Transverse colon (tissue), 4 donors: ENCODE results near the gene TP73. TPM values are rescaled to one million over a fixed set of nuclear protein-coding genes. Genes with fewer than 3 reads are reported as not detected.

Experiments used
- DNase-seq: peaks from one replicate; pipeline ENCODE4 v3.0.0-alpha.2; 2019
- H3K27ac ChIP-seq, 4 donors: fragments of 200-600 bp; sonication (generic); 2 replicates each; pipeline ENCODE4 v1.5.1; 2016 to 2018; ENCODE audit warnings: inconsistent platforms in 4 of 4
- H3K27me3 ChIP-seq: fragments of 200-600 bp; sonication (generic); 2 replicates; pipeline ENCODE4 v1.5.1; 2017; ENCODE audit warnings: inconsistent platforms
- H3K36me3 ChIP-seq, 4 donors: fragments of 200-600 bp; sonication (generic); 2 replicates each; pipeline ENCODE4 v1.5.1; 2017 to 2019; ENCODE audit warnings: inconsistent platforms in 4 of 4
- H3K4me1 ChIP-seq, 4 donors: fragments of 200-600 bp; sonication (generic); 2 replicates each; pipeline ENCODE4 v1.5.1; 2017 to 2020; ENCODE audit warnings: inconsistent platforms in 4 of 4
- H3K4me3 ChIP-seq, 4 donors: fragments of 200-600 bp; sonication (generic); 1 replicate in 1 of 4; 2 replicates in 3 of 4; pipeline versions ENCODE4 v1.5.1 to v1.6.1; 2017 to 2019; ENCODE audit warnings: inconsistent platforms in 4 of 4
- H3K9me3 ChIP-seq, 2 donors: fragments of 200-600 bp; sonication (generic); 2 replicates each; pipeline ENCODE4 v1.5.1; 2017 to 2019; ENCODE audit warnings: inconsistent platforms in 2 of 2
- EP300 ChIP-seq: sonication (generic); formaldehyde crosslinking; IDR thresholded peaks from one replicate; pipeline ENCODE4 v1.6.1; 2017; ENCODE audit warnings: antibody characterized with exemption, low read depth
- POLR2A ChIP-seq: fragments of 450-650 bp; IDR thresholded peaks from one replicate; pipeline ENCODE4 v1.6.1; 2016; ENCODE audit warnings: antibody characterized with exemption, mild to moderate bottlenecking, moderate library complexity
- POLR2AphosphoS5 ChIP-seq, 3 donors: sonication (generic); formaldehyde crosslinking; IDR thresholded peaks; one replicate each; pipeline ENCODE4 v1.6.1; 2016; ENCODE audit warnings: antibody characterized with exemption in 3 of 3
- WGBS, 2 donors: methylation state at CpG; one replicate each; pipeline ENCODE4 v1.1.5; 2018; ENCODE audit warnings: low coverage in 1 of 2; 5-methylcytosine and 5-hydroxymethylcytosine counted together
- in situ Hi-C, 4 donors: fragments of 200-750 bp; cut with MboI; loops; one replicate each; pipeline versions ENCODE4 v1.15.0 to v1.15.1; 2017; ENCODE audit warnings: low sequenced_read_pairs in 3 of 4, low pct_ligation_motif_present in 1 of 4, low pct_unique_long_range_greater_than_20kb in 1 of 4
- intact Hi-C: fragments of 100-400 bp; cut with DNase I; formaldehyde crosslinking; loops from one replicate; pipeline ENCODE4 v1.15.1; 2023; ENCODE audit warnings: low total_unique reads
- total RNA-seq, 4 donors: library from RNA; depleted of rRNA; stranded (reverse); fragments of >200 nt; gene quantifications; one replicate each; pipeline ENCODE4 v1.1.0, GENCODE V29; 2016
- TF ChIP-seq, protein P1 (sequence below), 5 experiments: fragments of 200-600 bp in 3 of 5; fragments of 450-650 bp in 2 of 5; sonication (generic) in 3 of 5; IDR thresholded peaks; 1 replicate in 2 of 5; 2 replicates in 3 of 5; pipeline ENCODE4 v1.5.1; 2016 to 2017; ENCODE audit warnings: antibody characterized with exemption in 5 of 5, inconsistent platforms in 3 of 5, mild to moderate bottlenecking in 2 of 5, moderate library complexity in 1 of 5

The TP73 gene
- total RNA-seq, 4 donors from 2014 or later: 0.20 to 0.32 TPM; not detected in 2

DNA sequence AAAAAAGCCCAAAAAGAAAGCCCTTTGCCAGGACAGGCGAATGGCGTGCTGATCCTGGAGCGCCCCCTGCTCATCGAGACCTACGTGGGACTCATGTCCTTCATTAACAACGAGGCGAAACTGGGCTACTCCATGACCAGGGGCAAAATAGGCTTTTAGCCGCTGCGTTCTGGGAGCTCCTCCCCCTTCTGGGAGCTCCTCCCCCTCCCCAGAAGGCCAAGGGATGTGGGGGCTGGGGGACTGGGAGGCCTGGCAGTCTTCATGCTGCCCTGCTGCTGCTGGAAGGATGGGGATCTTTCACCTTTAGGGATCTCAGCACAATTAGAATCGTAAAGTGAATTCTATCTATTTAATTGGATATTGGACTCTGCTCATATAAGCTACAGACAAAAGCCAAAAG, 23.9 kb upstream of the TP73 start:
- DNase-seq: no peak
- WGBS, 2 donors: 80 to 84% methylated on average over 1 to 10 of the region's 10 CpGs
- in situ Hi-C loops: loop anchor here in 1 of 4 donors (10.0 kb wide), 1 partner anchor 144 kb away; no protein-coding TSS in a partner anchor
- no peaks in the 10 kb centered on the region for H3K9me3 ChIP-seq
- peaks cover 10 to 16% (median 15%) of the 10 kb centered on the region in 4 donors for H3K4me1 ChIP-seq
- H3K4me3 ChIP-seq: no peak overlapping the region
- TF ChIP-seq EP300: no peak
- TF ChIP-seq POLR2A: no peak
- TF ChIP-seq POLR2AphosphoS5 (IDR thresholded peaks at IDR 0.05): no peak
- TF ChIP-seq, protein P1, sequence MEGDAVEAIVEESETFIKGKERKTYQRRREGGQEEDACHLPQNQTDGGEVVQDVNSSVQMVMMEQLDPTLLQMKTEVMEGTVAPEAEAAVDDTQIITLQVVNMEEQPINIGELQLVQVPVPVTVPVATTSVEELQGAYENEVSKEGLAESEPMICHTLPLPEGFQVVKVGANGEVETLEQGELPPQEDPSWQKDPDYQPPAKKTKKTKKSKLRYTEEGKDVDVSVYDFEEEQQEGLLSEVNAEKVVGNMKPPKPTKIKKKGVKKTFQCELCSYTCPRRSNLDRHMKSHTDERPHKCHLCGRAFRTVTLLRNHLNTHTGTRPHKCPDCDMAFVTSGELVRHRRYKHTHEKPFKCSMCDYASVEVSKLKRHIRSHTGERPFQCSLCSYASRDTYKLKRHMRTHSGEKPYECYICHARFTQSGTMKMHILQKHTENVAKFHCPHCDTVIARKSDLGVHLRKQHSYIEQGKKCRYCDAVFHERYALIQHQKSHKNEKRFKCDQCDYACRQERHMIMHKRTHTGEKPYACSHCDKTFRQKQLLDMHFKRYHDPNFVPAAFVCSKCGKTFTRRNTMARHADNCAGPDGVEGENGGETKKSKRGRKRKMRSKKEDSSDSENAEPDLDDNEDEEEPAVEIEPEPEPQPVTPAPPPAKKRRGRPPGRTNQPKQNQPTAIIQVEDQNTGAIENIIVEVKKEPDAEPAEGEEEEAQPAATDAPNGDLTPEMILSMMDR (IDR thresholded peaks at IDR 0.05): no peak
- no peaks in the 10 kb centered on the region for H3K27me3 ChIP-seq
- H3K27ac ChIP-seq: no peak overlapping the region
- H3K36me3 ChIP-seq: peaks cover 0 to 18% (median 8%) of the 10 kb centered on the region in 4 donors
- intact Hi-C loops: loop anchor here (10.0 kb wide), 1 partner anchor 1434 kb away; the partner anchor contains the start of gene FAAP20

DNA sequence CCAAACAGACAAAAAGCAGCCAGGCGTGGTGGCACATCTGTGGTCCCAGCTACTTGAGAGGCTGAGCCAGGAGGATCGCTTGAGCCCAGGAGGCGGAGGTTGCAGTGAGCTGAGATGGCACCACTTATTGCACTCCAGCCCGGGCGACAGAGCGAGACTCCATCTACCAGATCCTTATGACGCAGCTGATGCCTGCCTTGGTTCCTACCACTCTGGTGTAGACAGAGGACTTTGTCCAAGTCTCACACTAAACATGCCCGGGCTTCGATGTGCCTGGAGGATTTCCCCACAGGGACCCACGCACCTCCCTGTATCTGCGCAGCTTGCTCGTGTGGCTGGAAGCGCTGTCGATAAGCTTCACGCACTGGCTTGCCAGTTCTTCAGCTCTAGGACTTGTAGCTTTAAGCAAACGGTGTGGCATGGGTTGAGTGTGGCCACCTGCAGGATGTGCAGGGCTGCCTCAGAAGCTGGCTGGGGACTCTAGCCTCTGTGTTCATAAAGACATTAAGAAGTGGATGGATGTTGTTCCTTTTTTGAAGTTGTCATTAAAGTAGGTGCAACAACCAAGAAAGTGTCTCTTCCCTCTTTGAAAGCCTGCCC, 22.7 kb upstream of the TP73 start:
- no peak for TF ChIP-seq POLR2A
- no peak for TF ChIP-seq POLR2AphosphoS5 (IDR thresholded peaks at IDR 0.05)
- TF ChIP-seq, protein P1 (IDR thresholded peaks at IDR 0.05): no peak
- TF ChIP-seq EP300: no peak
- peaks cover 6 to 10% (median 9%) of the 10 kb centered on the region in 4 donors for H3K4me1 ChIP-seq
- H3K27me3 ChIP-seq: no peaks in the 10 kb centered on the region
- no peak for DNase-seq
- intact Hi-C loops: loop anchor here (10.0 kb wide), 1 partner anchor 1435 kb away; the partner anchor contains the start of gene FAAP20
- in situ Hi-C loops: loop anchor here in 1 of 4 donors (10.0 kb wide), 1 partner anchor 145 kb away; no protein-coding TSS in a partner anchor
- H3K36me3 ChIP-seq: peaks cover 0 to 22% (median 9%) of the 10 kb centered on the region in 4 donors
- H3K4me3 ChIP-seq: no peak overlapping the region
- 96% methylated on average over 16 of the region's 16 CpGs; no CpG with 5 or more reads in 1 of the 2 donors for WGBS, 2 donors
- H3K27ac ChIP-seq: no peak overlapping the region
- no peaks in the 10 kb centered on the region for H3K9me3 ChIP-seq

DNA sequence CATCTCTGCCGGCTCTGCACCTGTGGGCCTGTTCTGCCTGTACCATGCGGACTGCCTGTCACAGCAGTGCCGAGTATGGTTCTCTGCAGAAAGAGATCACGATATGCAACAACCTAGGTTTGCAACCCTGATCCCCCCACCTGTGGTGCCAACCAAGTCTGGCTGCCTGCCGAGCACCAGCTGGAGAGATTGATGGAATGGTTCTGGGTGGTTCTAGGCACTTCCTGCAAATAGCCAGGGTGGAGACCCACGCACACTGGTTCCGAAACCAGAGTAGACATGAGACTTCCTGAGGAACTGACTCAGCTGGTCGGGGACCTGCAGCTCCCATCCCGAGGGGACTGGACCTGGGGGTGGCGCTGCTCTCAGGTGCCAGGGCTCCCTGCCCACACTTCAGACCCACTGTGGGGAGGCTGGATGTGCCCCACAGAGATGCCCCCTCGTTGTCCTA, 22.1 kb upstream of the TP73 start:
- H3K27me3 ChIP-seq: no peaks in the 10 kb centered on the region
- peaks cover 6 to 10% (median 9%) of the 10 kb centered on the region in 4 donors for H3K4me1 ChIP-seq
- WGBS, 2 donors: 75% methylated on average over 10 of the region's 11 CpGs; no CpG with 5 or more reads in 1 of the 2 donors
- H3K4me3 ChIP-seq: no peak overlapping the region
- in situ Hi-C loops: no loop called here
- no peak overlapping the region for H3K27ac ChIP-seq
- H3K9me3 ChIP-seq: no peaks in the 10 kb centered on the region
- H3K36me3 ChIP-seq: peaks cover 0 to 28% (median 10%) of the 10 kb centered on the region in 4 donors
- intact Hi-C loops: no loop called here
- TF ChIP-seq POLR2A (no peak), POLR2AphosphoS5 (IDR thresholded peaks at IDR 0.05) (no peak)
- DNase-seq: no peak

DNA sequence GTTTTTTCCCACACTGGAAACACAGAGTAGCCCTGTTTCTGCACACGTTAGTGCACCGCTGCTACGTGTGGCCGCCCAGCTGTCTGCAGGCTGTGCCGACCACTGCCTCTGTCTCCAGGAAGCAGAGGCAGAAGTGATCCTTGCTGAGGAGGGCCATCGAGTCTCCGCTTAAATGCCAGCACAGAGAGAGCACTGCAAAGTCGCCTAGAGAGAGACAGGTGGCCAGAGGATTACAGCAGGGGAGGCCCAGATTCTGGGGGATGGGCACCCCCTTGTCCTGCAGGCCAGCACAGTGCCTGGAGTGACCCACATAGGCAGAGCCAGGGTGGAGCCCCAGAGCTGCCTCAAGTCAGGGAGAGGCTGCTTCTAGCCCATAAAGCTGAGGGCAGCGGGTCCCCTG, 21.4 kb upstream of the TP73 start:
- no peak overlapping the region for H3K4me3 ChIP-seq
- in situ Hi-C loops: no loop called here
- 84 to 100% methylated on average over 1 to 9 of the region's 9 CpGs for WGBS, 2 donors
- no peaks in the 10 kb centered on the region for H3K9me3 ChIP-seq
- intact Hi-C loops: no loop called here
- H3K36me3 ChIP-seq: peaks cover 0 to 30% (median 14%) of the 10 kb centered on the region in 4 donors
- H3K27ac ChIP-seq: no peak overlapping the region
- TF ChIP-seq POLR2A: no peak
- TF ChIP-seq POLR2AphosphoS5 (IDR thresholded peaks at IDR 0.05): no peak
- TF ChIP-seq, protein P1 (IDR thresholded peaks at IDR 0.05): no peak
- no peak for TF ChIP-seq EP300
- no peak for DNase-seq
- H3K4me1 ChIP-seq: peaks cover 2 to 5% (median 4%) of the 10 kb centered on the region in 4 donors
- no peaks in the 10 kb centered on the region for H3K27me3 ChIP-seq
